ENCODE data around the gene RNF113B.

Gene RNF113B

DNA sequence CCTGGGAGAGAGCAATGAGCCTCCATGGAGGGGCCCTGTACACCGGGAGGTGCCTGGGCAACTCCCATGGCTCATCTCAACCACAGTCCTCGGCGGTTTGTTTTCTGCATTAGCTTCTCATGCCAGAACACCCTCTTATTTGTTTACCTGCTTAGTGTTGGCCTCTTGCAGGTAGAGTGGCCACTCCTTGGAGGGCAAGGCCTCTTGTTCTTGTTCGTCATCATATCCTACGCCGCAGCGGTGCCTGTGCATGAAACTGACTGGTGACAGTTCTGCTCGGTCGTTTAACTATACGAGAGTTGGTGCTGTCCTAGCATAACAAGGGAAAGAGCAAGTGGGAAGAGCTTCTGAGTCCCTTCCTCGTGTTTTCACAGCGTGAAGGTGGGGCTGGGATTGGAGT, 40.5 kb upstream of the RNF113B start:
- peaks cover 25% of the 10 kb centered on the region for H3K4me1 ChIP-seq (ENCODE audit: control insufficient read depth, insufficient read depth, low read length, unreplicated experiment)
- no peak overlapping the region for H2AFZ ChIP-seq (ENCODE audit: low read length, unreplicated experiment)
- H3K79me2 ChIP-seq (ENCODE audit: control insufficient read depth, insufficient read depth, low read length, unreplicated experiment), result no peaks in the 10 kb centered on the region
- no peak overlapping the region for H3K27ac ChIP-seq (ENCODE audit: low read depth, low read length)
- H3K27me3 ChIP-seq (ENCODE audit: insufficient read depth, low read length), result no peaks in the 10 kb centered on the region
- no peaks in the 10 kb centered on the region for H3K36me3 ChIP-seq (ENCODE audit: insufficient read depth, low read length)
- no peak overlapping the region for H3K4me3 ChIP-seq (ENCODE audit: low read depth, low read length)

DNA sequence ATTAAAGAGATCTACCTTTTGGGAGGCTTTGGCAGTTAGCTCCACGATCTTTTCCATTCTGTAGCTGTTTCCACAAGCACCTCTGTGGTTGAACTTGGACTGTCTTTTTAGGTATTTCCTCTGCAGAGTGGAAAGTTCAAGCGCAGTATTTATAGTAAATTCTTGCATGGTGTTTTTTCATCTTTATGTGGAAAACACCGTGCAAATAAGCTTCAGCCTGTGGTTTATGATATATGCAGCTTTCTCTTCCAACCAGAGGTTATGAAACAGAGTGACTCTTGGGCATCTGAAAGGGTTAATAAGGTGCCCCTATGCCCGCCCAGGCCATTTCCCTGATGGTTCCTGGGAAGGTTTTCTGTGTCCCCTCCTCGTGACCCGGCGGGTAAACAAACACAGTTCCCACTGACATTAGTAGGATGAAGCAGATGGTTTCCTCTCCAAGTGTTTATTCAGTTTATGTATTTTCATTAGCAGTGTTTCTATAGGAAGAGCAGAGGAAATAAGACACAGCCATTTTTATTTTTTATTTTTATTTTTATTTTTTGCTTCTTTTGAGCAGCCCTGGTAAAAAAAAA, 39.7 kb upstream of the RNF113B start:
- no peaks in the 10 kb centered on the region for H3K36me3 ChIP-seq (ENCODE audit: insufficient read depth, low read length)
- no peak overlapping the region for H3K4me3 ChIP-seq (ENCODE audit: low read depth, low read length)
- H3K27me3 ChIP-seq (ENCODE audit: insufficient read depth, low read length), result no peaks in the 10 kb centered on the region
- no peak overlapping the region for H2AFZ ChIP-seq (ENCODE audit: low read length, unreplicated experiment)
- no peaks in the 10 kb centered on the region for H3K79me2 ChIP-seq (ENCODE audit: control insufficient read depth, insufficient read depth, low read length, unreplicated experiment)
- peaks cover 25% of the 10 kb centered on the region for H3K4me1 ChIP-seq (ENCODE audit: control insufficient read depth, insufficient read depth, low read length, unreplicated experiment)
- H3K27ac ChIP-seq (ENCODE audit: low read depth, low read length), result peak overlapping the region; percentile 64

DNA sequence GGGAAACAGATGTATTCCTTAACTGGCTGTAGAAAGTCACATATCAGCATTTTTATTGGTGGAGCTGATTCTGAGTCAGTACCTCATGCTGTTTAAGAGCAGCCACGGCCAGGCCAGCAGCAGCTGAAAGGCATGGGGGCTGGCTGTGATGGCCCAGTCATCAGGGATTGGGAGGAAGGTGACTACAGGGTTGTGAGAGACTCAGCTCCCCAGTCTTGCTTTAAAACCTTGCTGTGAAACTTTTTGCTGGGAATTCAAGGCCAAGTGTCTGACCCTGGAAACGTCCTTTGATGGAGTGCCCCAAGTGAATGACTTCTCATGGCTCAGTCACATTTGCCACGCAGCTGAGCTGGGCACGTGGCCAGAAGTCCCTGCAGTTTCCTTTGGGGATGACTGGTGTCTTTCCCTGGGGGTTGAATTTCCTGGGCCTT, 39.1 kb upstream of the RNF113B start:
- Histone ChIP-seq H3K36me3 (ENCODE audit: insufficient read depth, low read length) (no peaks in the 10 kb centered on the region), H3K4me1 (ENCODE audit: control insufficient read depth, insufficient read depth, low read length, unreplicated experiment) (peaks cover 25% of the 10 kb centered on the region), H3K4me3 (ENCODE audit: low read depth, low read length) (no peak overlapping the region), H3K27ac (ENCODE audit: low read depth, low read length) (peak overlapping the region; percentile 64), H3K79me2 (ENCODE audit: control insufficient read depth, insufficient read depth, low read length, unreplicated experiment) (no peaks in the 10 kb centered on the region), H2AFZ (ENCODE audit: low read length, unreplicated experiment) (no peak overlapping the region), H3K27me3 (ENCODE audit: insufficient read depth, low read length) (no peaks in the 10 kb centered on the region)

DNA sequence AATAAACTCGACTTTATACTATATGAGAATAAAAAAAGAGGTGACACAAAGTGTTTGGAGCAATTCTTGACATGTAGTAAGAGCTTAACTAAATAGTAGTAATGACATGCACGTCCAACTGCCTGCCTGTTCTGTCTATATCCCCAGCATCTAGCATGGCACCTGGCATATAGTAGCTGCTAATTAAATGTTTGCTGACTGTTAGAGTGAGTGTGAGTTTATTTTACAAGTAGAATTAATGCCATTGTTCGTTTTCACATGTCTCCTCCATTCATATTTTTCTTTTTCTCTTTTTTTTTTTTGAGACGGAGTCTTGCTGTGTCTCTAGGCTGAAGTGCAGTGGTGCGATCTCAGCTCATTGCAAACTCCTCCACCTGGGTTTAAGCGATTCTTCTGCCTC, 38.4 kb upstream of the RNF113B start:
- Histone ChIP-seq H2AFZ (ENCODE audit: low read length, unreplicated experiment) (no peak overlapping the region), H3K27me3 (ENCODE audit: insufficient read depth, low read length) (no peaks in the 10 kb centered on the region), H3K27ac (ENCODE audit: low read depth, low read length) (peak overlapping the region; percentile 64), H3K4me1 (ENCODE audit: control insufficient read depth, insufficient read depth, low read length, unreplicated experiment) (peaks cover 25% of the 10 kb centered on the region), H3K4me3 (ENCODE audit: low read depth, low read length) (no peak overlapping the region), H3K79me2 (ENCODE audit: control insufficient read depth, insufficient read depth, low read length, unreplicated experiment) (no peaks in the 10 kb centered on the region), H3K36me3 (ENCODE audit: insufficient read depth, low read length) (no peaks in the 10 kb centered on the region)

DNA sequence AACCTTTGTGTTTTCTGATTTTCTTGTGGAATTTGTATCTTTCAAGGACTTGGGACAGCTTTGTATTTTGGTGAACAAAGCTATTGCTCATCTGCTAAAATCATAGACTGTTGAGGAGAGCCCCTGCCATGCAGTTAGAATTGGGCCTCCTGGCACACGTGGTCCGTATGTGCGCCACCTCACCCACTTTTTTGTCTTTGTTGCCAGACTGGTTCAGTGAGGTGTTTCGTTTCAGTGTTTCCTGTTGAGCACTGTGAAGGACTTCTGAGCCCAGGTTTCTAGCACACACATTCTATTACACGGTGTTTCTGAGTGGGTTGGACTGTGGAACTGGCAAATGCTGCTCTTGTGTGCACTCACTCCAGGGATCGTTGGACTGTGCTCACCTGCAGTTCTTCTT, 37.6 kb upstream of the RNF113B start:
- Histone ChIP-seq H3K36me3 (ENCODE audit: insufficient read depth, low read length) (no peaks in the 10 kb centered on the region), H2AFZ (ENCODE audit: low read length, unreplicated experiment) (no peak overlapping the region), H3K79me2 (ENCODE audit: control insufficient read depth, insufficient read depth, low read length, unreplicated experiment) (no peaks in the 10 kb centered on the region), H3K27ac (ENCODE audit: low read depth, low read length) (peak overlapping the region; percentile 19; the same call in 1 of the 2 replicates), H3K4me1 (ENCODE audit: control insufficient read depth, insufficient read depth, low read length, unreplicated experiment) (peaks cover 25% of the 10 kb centered on the region), H3K27me3 (ENCODE audit: insufficient read depth, low read length) (no peaks in the 10 kb centered on the region), H3K4me3 (ENCODE audit: low read depth, low read length) (no peak overlapping the region)

DNA sequence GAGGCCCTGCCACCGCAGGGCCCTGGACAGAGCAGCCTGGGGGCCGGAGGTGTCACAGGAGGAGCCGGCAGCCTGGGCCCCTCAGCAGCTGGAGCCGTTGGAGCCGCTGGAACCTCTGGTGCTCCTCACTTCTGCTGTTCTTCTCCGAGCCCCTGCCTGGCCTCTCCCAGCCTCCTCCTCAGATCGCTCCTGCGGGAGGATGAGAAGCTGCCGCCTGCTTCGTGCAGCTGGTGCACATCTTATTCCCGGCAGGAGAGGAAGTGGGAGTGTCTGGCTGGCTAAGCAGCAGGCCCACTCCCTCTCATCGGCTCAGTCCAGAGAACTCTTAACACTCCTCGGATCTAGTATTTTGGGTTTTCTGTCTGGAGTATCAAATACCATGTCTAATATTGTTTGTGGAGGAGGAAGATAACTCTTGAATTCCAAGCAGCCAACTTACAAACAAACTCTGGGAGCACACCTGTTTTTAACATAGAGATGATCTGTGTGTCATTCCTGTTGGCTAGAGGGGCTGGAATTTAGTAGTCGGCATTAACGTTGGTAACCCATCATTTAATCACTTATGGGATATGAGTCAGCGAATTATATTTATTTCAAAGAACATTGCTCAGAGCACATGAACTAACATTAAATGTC, 37.1 kb upstream of the RNF113B start:
- Histone ChIP-seq H3K36me3 (ENCODE audit: insufficient read depth, low read length) (no peaks in the 10 kb centered on the region), H3K27me3 (ENCODE audit: insufficient read depth, low read length) (no peaks in the 10 kb centered on the region), H3K4me1 (ENCODE audit: control insufficient read depth, insufficient read depth, low read length, unreplicated experiment) (peaks cover 25% of the 10 kb centered on the region), H3K4me3 (ENCODE audit: low read depth, low read length) (no peak overlapping the region), H2AFZ (ENCODE audit: low read length, unreplicated experiment) (no peak overlapping the region), H3K27ac (ENCODE audit: low read depth, low read length) (peak overlapping the region; percentile 19; the same call in 1 of the 2 replicates), H3K79me2 (ENCODE audit: control insufficient read depth, insufficient read depth, low read length, unreplicated experiment) (no peaks in the 10 kb centered on the region)

DNA sequence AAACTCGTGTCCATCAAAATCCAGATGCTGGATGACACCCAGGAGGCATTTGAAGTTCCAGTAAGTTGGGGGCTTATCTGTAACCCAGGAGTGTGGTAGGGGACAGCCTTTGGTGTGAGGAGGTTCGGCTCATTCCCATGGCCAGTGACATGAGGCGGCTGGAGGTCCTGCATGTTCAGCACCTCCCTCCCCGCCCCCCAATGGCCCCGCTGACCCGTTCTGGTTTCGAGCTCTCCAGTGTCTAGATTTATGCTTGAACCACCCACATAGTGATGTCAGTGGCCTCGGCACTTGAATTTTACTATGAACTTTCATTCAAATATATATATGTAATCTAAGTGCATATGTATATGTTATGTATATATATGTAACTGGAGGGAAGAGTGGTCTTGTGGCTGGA, 36.3 kb upstream of the RNF113B start:
- Histone ChIP-seq H3K36me3 (ENCODE audit: insufficient read depth, low read length) (no peaks in the 10 kb centered on the region), H3K4me1 (ENCODE audit: control insufficient read depth, insufficient read depth, low read length, unreplicated experiment) (peaks cover 25% of the 10 kb centered on the region), H3K27ac (ENCODE audit: low read depth, low read length) (no peak overlapping the region)

DNA sequence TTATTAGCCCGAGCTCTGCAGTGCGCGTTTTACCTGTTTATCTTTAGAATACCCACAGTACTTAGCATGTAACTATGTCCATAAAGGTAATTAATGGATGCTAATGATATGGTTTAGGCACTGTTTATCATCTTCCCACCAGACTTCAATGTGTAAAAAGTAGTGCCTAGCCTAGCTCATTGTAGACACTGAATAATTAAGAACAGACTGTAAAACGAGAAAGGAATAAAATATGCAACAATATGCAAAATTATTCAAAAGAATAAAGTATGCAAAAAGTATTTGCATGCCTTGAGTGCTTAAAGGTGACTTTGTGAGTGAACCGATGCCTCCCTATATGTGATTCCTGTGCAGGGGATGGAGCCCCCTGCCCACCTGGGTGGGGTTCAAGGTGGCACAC, 35.7 kb upstream of the RNF113B start:
- Histone ChIP-seq H3K27me3 (ENCODE audit: insufficient read depth, low read length) (no peaks in the 10 kb centered on the region), H3K27ac (ENCODE audit: low read depth, low read length) (no peak overlapping the region), H3K4me3 (ENCODE audit: low read depth, low read length) (no peak overlapping the region), H3K79me2 (ENCODE audit: control insufficient read depth, insufficient read depth, low read length, unreplicated experiment) (no peaks in the 10 kb centered on the region), H2AFZ (ENCODE audit: low read length, unreplicated experiment) (no peak overlapping the region), H3K36me3 (ENCODE audit: insufficient read depth, low read length) (no peaks in the 10 kb centered on the region), H3K4me1 (ENCODE audit: control insufficient read depth, insufficient read depth, low read length, unreplicated experiment) (peaks cover 25% of the 10 kb centered on the region)

More for the DNA sequence above, 36.3 kb upstream of the RNF113B start:
- Histone ChIP-seq H3K4me3 (ENCODE audit: low read depth, low read length) (no peak overlapping the region), H3K79me2 (ENCODE audit: control insufficient read depth, insufficient read depth, low read length, unreplicated experiment) (no peaks in the 10 kb centered on the region), H3K27me3 (ENCODE audit: insufficient read depth, low read length) (no peaks in the 10 kb centered on the region), H2AFZ (ENCODE audit: low read length, unreplicated experiment) (no peak overlapping the region)

DNA sequence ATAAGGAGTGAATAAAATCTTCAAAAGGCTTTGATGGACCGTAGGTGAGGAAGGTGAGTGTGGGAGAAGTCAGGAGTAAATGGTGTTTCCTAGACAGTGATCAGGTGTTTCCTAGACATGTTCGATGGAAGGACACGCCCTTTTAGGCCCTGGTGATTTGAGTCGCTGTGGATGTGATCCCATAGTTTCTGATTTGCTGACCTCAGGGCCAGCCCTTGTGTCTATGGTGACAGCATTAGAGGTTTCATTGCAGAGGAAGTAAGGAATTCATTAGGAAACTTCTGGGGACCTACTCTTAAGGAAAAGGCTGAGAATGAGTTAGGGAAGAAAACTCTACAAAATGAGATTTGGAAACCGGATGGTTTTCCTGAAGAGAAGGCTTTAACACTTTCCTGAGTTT, 31.5 kb upstream of the RNF113B start:
- H2AFZ ChIP-seq (ENCODE audit: low read length, unreplicated experiment), result no peak overlapping the region
- no peaks in the 10 kb centered on the region for H3K27me3 ChIP-seq (ENCODE audit: insufficient read depth, low read length)
- H3K27ac ChIP-seq (ENCODE audit: low read depth, low read length), result no peak overlapping the region
- no peak overlapping the region for H3K4me3 ChIP-seq (ENCODE audit: low read depth, low read length)
- H3K79me2 ChIP-seq (ENCODE audit: control insufficient read depth, insufficient read depth, low read length, unreplicated experiment), result no peaks in the 10 kb centered on the region
- H3K4me1 ChIP-seq (ENCODE audit: control insufficient read depth, insufficient read depth, low read length, unreplicated experiment), result peaks cover under 1% of the 10 kb centered on the region
- no peaks in the 10 kb centered on the region for H3K36me3 ChIP-seq (ENCODE audit: insufficient read depth, low read length)

DNA sequence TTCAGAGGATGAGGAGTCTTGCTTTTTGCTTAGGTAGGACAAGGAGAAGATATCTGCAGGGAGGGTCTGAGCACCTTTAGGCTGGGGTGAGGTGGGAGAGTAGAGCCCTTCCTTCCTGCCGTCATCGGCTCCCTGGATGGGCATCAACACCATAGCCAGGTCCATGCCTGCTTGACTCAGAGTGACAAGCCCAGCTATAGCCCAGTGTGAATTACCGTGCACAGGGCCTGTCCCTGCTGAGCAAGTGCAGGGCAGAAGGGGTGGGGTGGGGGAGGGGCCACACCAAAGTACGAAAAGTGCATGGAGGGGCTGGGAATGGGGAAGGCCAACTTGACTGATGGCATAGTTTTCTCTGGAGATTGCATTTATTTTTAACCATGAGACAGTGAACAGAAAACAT, 30.3 kb upstream of the RNF113B start:
- H2AFZ ChIP-seq (ENCODE audit: low read length, unreplicated experiment), result no peak overlapping the region
- no peak overlapping the region for H3K4me3 ChIP-seq (ENCODE audit: low read depth, low read length)
- peak overlapping the region; percentile 43; the same call in 1 of the 2 replicates for H3K27ac ChIP-seq (ENCODE audit: low read depth, low read length)
- H3K4me1 ChIP-seq (ENCODE audit: control insufficient read depth, insufficient read depth, low read length, unreplicated experiment), result no peaks in the 10 kb centered on the region
- H3K36me3 ChIP-seq (ENCODE audit: insufficient read depth, low read length), result no peaks in the 10 kb centered on the region
- H3K27me3 ChIP-seq (ENCODE audit: insufficient read depth, low read length), result no peaks in the 10 kb centered on the region
- H3K79me2 ChIP-seq (ENCODE audit: control insufficient read depth, insufficient read depth, low read length, unreplicated experiment), result no peaks in the 10 kb centered on the region

DNA sequence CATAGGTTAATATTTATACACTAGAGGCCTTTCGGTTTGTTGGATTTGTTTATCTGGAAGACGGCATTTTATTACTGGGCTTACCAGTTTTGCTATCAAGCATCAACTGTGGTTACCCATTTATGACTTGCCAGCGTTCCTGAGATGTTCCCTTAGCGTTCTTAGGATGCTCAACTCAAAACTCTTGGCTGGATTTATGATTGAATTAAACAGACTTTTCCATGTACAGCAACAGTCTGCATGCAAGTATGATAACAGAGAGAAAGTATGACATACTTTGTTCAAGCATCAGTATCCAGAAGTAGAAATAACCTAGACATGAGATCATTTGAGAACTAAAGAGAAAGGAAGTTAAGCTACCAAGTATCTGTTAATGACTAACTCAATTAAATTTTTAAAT, 29.9 kb upstream of the RNF113B start:
- no peak overlapping the region for H2AFZ ChIP-seq (ENCODE audit: low read length, unreplicated experiment)
- no peak overlapping the region for H3K4me3 ChIP-seq (ENCODE audit: low read depth, low read length)
- H3K27me3 ChIP-seq (ENCODE audit: insufficient read depth, low read length), result no peaks in the 10 kb centered on the region
- H3K79me2 ChIP-seq (ENCODE audit: control insufficient read depth, insufficient read depth, low read length, unreplicated experiment), result no peaks in the 10 kb centered on the region
- no peaks in the 10 kb centered on the region for H3K36me3 ChIP-seq (ENCODE audit: insufficient read depth, low read length)
- no peaks in the 10 kb centered on the region for H3K4me1 ChIP-seq (ENCODE audit: control insufficient read depth, insufficient read depth, low read length, unreplicated experiment)
- H3K27ac ChIP-seq (ENCODE audit: low read depth, low read length), result peak overlapping the region; percentile 46

All from ACC112 (cell line).